Vagina (tissue), 2 donors: ENCODE data around the gene SLC4A1AP. TPM values are rescaled to one million over a fixed set of nuclear protein-coding genes. Genes with fewer than 3 reads are reported as not detected.

Source experiments
- DNase-seq, 2 donors: peaks; one replicate each; pipeline ENCODE4 v3.0.0-alpha.2; 2017; ENCODE audit errors: extremely low spot score in 2 of 2
- H3K27ac ChIP-seq: fragments of 200-600 bp; sonication (generic); one replicate; pipeline ENCODE4 v1.5.1; 2019
- H3K27me3 ChIP-seq: fragments of 200-600 bp; sonication (generic); one replicate; pipeline ENCODE4 v1.5.1; 2019
- H3K36me3 ChIP-seq, 2 donors: fragments of 200-600 bp; sonication (generic); one replicate each; pipeline ENCODE4 v1.5.1; 2017 to 2019
- H3K4me1 ChIP-seq: fragments of 200-600 bp; sonication (generic); one replicate; pipeline ENCODE4 v1.5.1; 2019
- H3K4me3 ChIP-seq, 2 donors: fragments of 200-600 bp; sonication (generic); 1 replicate in 1 of 2; 2 replicates in 1 of 2; pipeline ENCODE4 v1.5.1; 2016 to 2019
- H3K9me3 ChIP-seq: fragments of 200-600 bp; sonication (generic); one replicate; pipeline ENCODE4 v1.5.1; 2019
- CTCF ChIP-seq, 3 experiments: fragments of 450-650 bp in 2 of 3; fragments of 200-600 bp in 1 of 3; sonication (generic) in 1 of 3; IDR thresholded peaks; one replicate each; pipeline ENCODE4 v1.5.1; 2017 to 2019; ENCODE audit warnings: antibody characterized with exemption in 3 of 3, mild to moderate bottlenecking in 2 of 3, moderate library complexity in 2 of 3
- POLR2A ChIP-seq, 2 donors: fragments of 450-650 bp; IDR thresholded peaks; one replicate each; pipeline ENCODE4 v1.6.1; 2017; ENCODE audit warnings: antibody characterized with exemption in 2 of 2, mild to moderate bottlenecking in 2 of 2, moderate library complexity in 2 of 2
- POLR2AphosphoS5 ChIP-seq, 2 donors: sonication (generic); formaldehyde crosslinking; IDR thresholded peaks; one replicate each; pipeline ENCODE4 v1.9.0; 2017; ENCODE audit warnings: antibody characterized with exemption in 2 of 2, mild to moderate bottlenecking in 2 of 2, low read depth in 1 of 2; ENCODE audit not compliant: insufficient read depth in 1 of 2
- intact Hi-C: fragments of 100-400 bp; cut with DNase I; formaldehyde crosslinking; loops from one replicate; pipeline ENCODE4 v1.15.1; 2023
- total RNA-seq: library from RNA; depleted of rRNA; stranded (reverse); fragments of >200 nt; gene quantifications from one replicate; pipeline ENCODE4 v1.2.3, GENCODE V29; 2016

SLC4A1AP gene
- total RNA-seq, 1 donor from 2014 or later, result 21.9 TPM

GRCh38 chr2:27634291-27634690 is 29.4 kb upstream of the SLC4A1AP start:
- Histone ChIP-seq H3K27me3 (no peaks in the 10 kb centered on the region), H3K27ac (no peak overlapping the region), H3K4me3 (no peak overlapping the region), H3K4me1 (peaks cover 17% of the 10 kb centered on the region), H3K36me3 (peaks cover 8 to 63% of the 10 kb centered on the region in 2 donors), H3K9me3 (no peaks in the 10 kb centered on the region)
- TF ChIP-seq POLR2A (IDR thresholded peaks at IDR 0.05) (no peak), CTCF (IDR thresholded peaks at IDR 0.05) (no peak), POLR2AphosphoS5 (IDR thresholded peaks at IDR 0.05; ENCODE audit: insufficient read depth in 1 of 2, low read depth in 1 of 2) (no peak)
- intact Hi-C loops, result no loop called here
- DNase-seq, result no peak

GRCh38 chr2:27636766-27637165 is 26.9 kb upstream of the SLC4A1AP start:
- Histone ChIP-seq H3K36me3 (peaks cover 8 to 85% of the 10 kb centered on the region in 2 donors), H3K4me3 (no peak overlapping the region), H3K27ac (no peak overlapping the region), H3K9me3 (no peaks in the 10 kb centered on the region), H3K4me1 (no peaks in the 10 kb centered on the region), H3K27me3 (no peaks in the 10 kb centered on the region)
- intact Hi-C loops, result no loop called here
- DNase-seq, result no peak
- TF ChIP-seq CTCF (IDR thresholded peaks at IDR 0.05), result no peak
- no peak for TF ChIP-seq POLR2A (IDR thresholded peaks at IDR 0.05)
- TF ChIP-seq POLR2AphosphoS5 (IDR thresholded peaks at IDR 0.05; ENCODE audit: insufficient read depth in 1 of 2, low read depth in 1 of 2), result no peak

GRCh38 chr2:27638037-27638637 is 25.6 kb upstream of the SLC4A1AP start:
- no peak for TF ChIP-seq POLR2A (IDR thresholded peaks at IDR 0.05)
- Histone ChIP-seq H3K4me1 (no peaks in the 10 kb centered on the region), H3K36me3 (peaks cover 8 to 85% of the 10 kb centered on the region in 2 donors), H3K9me3 (no peaks in the 10 kb centered on the region), H3K4me3 (no peak overlapping the region), H3K27me3 (no peaks in the 10 kb centered on the region), H3K27ac (no peak overlapping the region)
- intact Hi-C loops, result no loop called here
- no peak for DNase-seq

GRCh38 chr2:27638709-27639108 is 25.0 kb upstream of the SLC4A1AP start:
- H3K4me3 ChIP-seq, result no peak overlapping the region
- H3K9me3 ChIP-seq, result no peaks in the 10 kb centered on the region
- no peaks in the 10 kb centered on the region for H3K4me1 ChIP-seq
- H3K27me3 ChIP-seq, result no peaks in the 10 kb centered on the region
- H3K36me3 ChIP-seq, result peaks cover 8 to 80% of the 10 kb centered on the region in 2 donors
- no peak for DNase-seq
- intact Hi-C loops, result no loop called here
- H3K27ac ChIP-seq, result no peak overlapping the region
- no peak for TF ChIP-seq POLR2AphosphoS5 (IDR thresholded peaks at IDR 0.05; ENCODE audit: insufficient read depth in 1 of 2, low read depth in 1 of 2)
- TF ChIP-seq POLR2A (IDR thresholded peaks at IDR 0.05), result no peak
- no peak for TF ChIP-seq CTCF (IDR thresholded peaks at IDR 0.05)

- H3K27ac ChIP-seq, result no peak overlapping the region
- H3K4me3 ChIP-seq, result no peak overlapping the region
- no peak for DNase-seq
- no peaks in the 10 kb centered on the region for H3K9me3 ChIP-seq
- intact Hi-C loops, result no loop called here
- no peaks in the 10 kb centered on the region for H3K27me3 ChIP-seq
- H3K36me3 ChIP-seq, result peaks cover 6 to 66% of the 10 kb centered on the region in 2 donors
- no peak for TF ChIP-seq POLR2AphosphoS5 (IDR thresholded peaks at IDR 0.05; ENCODE audit: insufficient read depth in 1 of 2, low read depth in 1 of 2)
- no peak for TF ChIP-seq POLR2A (IDR thresholded peaks at IDR 0.05)
- no peak for TF ChIP-seq CTCF (IDR thresholded peaks at IDR 0.05)
- H3K4me1 ChIP-seq, result no peaks in the 10 kb centered on the region
Measured at GRCh38 chr2:27640722-27641245, 22.9 kb upstream of the SLC4A1AP start.
